Lung (tissue), 12 donors: ENCODE results near the gene FBXO44. TPM values are rescaled to one million over a fixed set of nuclear protein-coding genes. Genes with fewer than 3 reads are reported as not detected.

Experiments
- ATAC-seq: fragments of 200-7000 bp; cut with Tn5 transposase; one replicate; pipeline ENCODE4 v1.9.1; 2020; ENCODE audit warnings: moderate number of reproducible peaks; ENCODE audit not compliant: insufficient read depth, low FRiP score
- DNase-seq, 3 donors: peaks; one replicate each; pipeline ENCODE4 v3.0.0-alpha.2; 2013 to 2017
- H3K27ac ChIP-seq, 2 donors: one replicate each; pipeline ENCODE4 v1.5.1; 2013; ENCODE audit warnings: mild to moderate bottlenecking in 2 of 2, moderate library complexity in 2 of 2, control low read depth in 1 of 2, inconsistent platforms in 1 of 2, low read depth in 1 of 2, low read length in 1 of 2
- H3K27me3 ChIP-seq, 3 donors: one replicate each; pipeline ENCODE4 v1.5.1; 2013; ENCODE audit warnings: low read length in 2 of 3; ENCODE audit not compliant: control insufficient read depth in 3 of 3, insufficient read depth in 3 of 3
- H3K36me3 ChIP-seq, 4 donors: one replicate each; pipeline ENCODE4 v1.5.1; 2013; ENCODE audit warnings: low read length in 4 of 4, mild to moderate bottlenecking in 1 of 4, moderate library complexity in 1 of 4; ENCODE audit not compliant: control insufficient read depth in 4 of 4, insufficient read depth in 4 of 4
- H3K4me1 ChIP-seq, 5 donors: one replicate each; pipeline ENCODE4 v1.5.1; 2013; ENCODE audit warnings: low read length in 5 of 5, mild to moderate bottlenecking in 2 of 5, moderate library complexity in 1 of 5; ENCODE audit not compliant: control insufficient read depth in 5 of 5, insufficient read depth in 5 of 5
- H3K4me3 ChIP-seq: one replicate; pipeline ENCODE4 v1.5.1; 2013; ENCODE audit warnings: mild to moderate bottlenecking, control low read depth, moderate library complexity
- H3K9ac ChIP-seq, 2 donors: one replicate each; pipeline ENCODE4 v1.5.1; 2013; ENCODE audit warnings: low read length in 2 of 2, control low read depth in 1 of 2; ENCODE audit not compliant: insufficient read depth in 1 of 2
- H3K9me3 ChIP-seq, 4 donors: one replicate each; pipeline ENCODE4 v1.5.1; 2013; ENCODE audit warnings: low read length in 3 of 4, mild to moderate bottlenecking in 1 of 4, moderate library complexity in 1 of 4; ENCODE audit not compliant: control insufficient read depth in 4 of 4, insufficient read depth in 3 of 4
- CTCF ChIP-seq: IDR thresholded peaks from 2 replicates; pipeline ENCODE4 v1.5.1; 2012; ENCODE audit warnings: mild to moderate bottlenecking; ENCODE audit errors: control extremely low read depth, extremely low read depth
- WGBS, 2 donors: extraction: QIAGEN DNeasy Blood & Tissue Kit; methylation state at CpG; one replicate each; pipeline ENCODE4 v1.1.7; 2013; 5-methylcytosine and 5-hydroxymethylcytosine counted together
- polyA plus RNA-seq, 2 donors: library from polyadenylated mRNA; stranded (reverse); fragments of 200-250 nt; gene quantifications; one replicate each; pipeline ENCODE4 v1.2.1, GENCODE V29; 2013
- total RNA-seq, 2 donors: library from RNA; depleted of rRNA in 1 of 2; stranded (reverse); fragments of >200 nt in 1 of 2; gene quantifications; one replicate each; pipeline ENCODE4 v1.2.1, GENCODE V29; 2014 to 2021
- donor health status: control.
- donor health status: control.
- donor health status: Bipolar disorder and iron deficiency.
- donor health status: healthy.
- donor health status: DM: yes; HTN: yes; CAD: no.

FBXO44 gene
- total and polyA plus RNA-seq, 4 donors = 10.6 to 19.6 (median 14.2) TPM

- Histone ChIP-seq H3K9ac (no peak overlapping the region), H3K36me3 (no peaks in the 10 kb centered on the region), H3K4me3 (no peak overlapping the region), H3K9me3 (no peaks in the 10 kb centered on the region), H3K27me3 (peaks cover 0 to 31% (median 16%) of the 10 kb centered on the region in 3 donors), H3K4me1 (peaks cover 0 to 18% (median 3%) of the 10 kb centered on the region in 5 donors), H3K27ac (no peak overlapping the region)
- no peak for TF ChIP-seq CTCF
- ATAC-seq = no peak
- WGBS, 2 donors = 80 to 87% methylated on average over 7 of the region's 7 CpGs
- no peak for DNase-seq
Measured at GRCh38 chr1:11647333-11647732, 7.3 kb upstream of the FBXO44 start.

GRCh38 chr1:11648039-11648438, 6.6 kb upstream of the FBXO44 start:
- no peak overlapping the region for H3K4me3 ChIP-seq
- no peak for TF ChIP-seq CTCF
- no peak overlapping the region for H3K27ac ChIP-seq
- peak in 1 of 3 donors; percentile 26 for DNase-seq
- no peaks in the 10 kb centered on the region for H3K9me3 ChIP-seq
- ATAC-seq = no peak
- H3K9ac ChIP-seq = no peak overlapping the region
- peaks cover 0 to 18% (median 3%) of the 10 kb centered on the region in 5 donors for H3K4me1 ChIP-seq
- peaks cover 0 to 33% (median 16%) of the 10 kb centered on the region in 3 donors for H3K27me3 ChIP-seq
- no peaks in the 10 kb centered on the region for H3K36me3 ChIP-seq
- WGBS, 2 donors = 81 to 89% methylated on average over 6 of the region's 6 CpGs

GRCh38 chr1:11648732-11649158, 5.9 kb upstream of the FBXO44 start:
- peak; percentile 27 for ATAC-seq
- H3K4me1 ChIP-seq = peaks cover 0 to 18% (median 3%) of the 10 kb centered on the region in 5 donors
- H3K36me3 ChIP-seq = no peaks in the 10 kb centered on the region
- no peak for DNase-seq
- H3K27me3 ChIP-seq = peaks cover 0 to 33% (median 16%) of the 10 kb centered on the region in 3 donors
- no peak for TF ChIP-seq CTCF
- no peaks in the 10 kb centered on the region for H3K9me3 ChIP-seq
- 9 to 15% methylated on average over 15 to 30 of the region's 30 CpGs for WGBS, 2 donors
- H3K4me3 ChIP-seq = no peak overlapping the region
- H3K9ac ChIP-seq = no peak overlapping the region
- H3K27ac ChIP-seq = no peak overlapping the region

- WGBS, 2 donors = 18 to 20% methylated on average over 9 of the region's 9 CpGs
- Histone ChIP-seq H3K36me3 (no peaks in the 10 kb centered on the region), H3K9me3 (no peaks in the 10 kb centered on the region), H3K4me3 (no peak overlapping the region), H3K27ac (no peak overlapping the region), H3K27me3 (peaks cover 0 to 33% (median 16%) of the 10 kb centered on the region in 3 donors), H3K4me1 (peaks cover 0 to 18% (median 3%) of the 10 kb centered on the region in 5 donors), H3K9ac (no peak overlapping the region)
- no peak for TF ChIP-seq CTCF
- ATAC-seq = no peak
- no peak for DNase-seq
Measured at GRCh38 chr1:11649237-11649623, 5.4 kb upstream of the FBXO44 start.
